Activated CD4-positive, alpha-beta T cell treated with anti-CD3 and anti-CD28 coated beads, Interleukin-2, amount 10 ng/mL, durations not matched to agents 24 days and 14 days (primary cell): ENCODE data around the gene KRTAP10-2. TPM values are rescaled to one million over a fixed set of nuclear protein-coding genes. Genes with fewer than 3 reads are reported as not detected.
"Not testable (repeated sequence)": the region's sequence is repeated elsewhere in the genome, so short reads cannot be mapped to it uniquely, and the experiment has no call there.

Experiments
- DNase-seq: peaks from one replicate; pipeline ENCODE4 v3.0.0; 2022
- H3K27ac Mint-ChIP-seq: one replicate; pipeline ENCODE4 v1.8.0; 2022; ENCODE audit warnings: mild to moderate bottlenecking, mixed read lengths
- H3K27me3 Mint-ChIP-seq: one replicate; pipeline ENCODE4 v1.8.0; 2022; ENCODE audit warnings: mixed read lengths
- H3K36me3 Mint-ChIP-seq: one replicate; pipeline ENCODE4 v1.8.0; 2022; ENCODE audit warnings: low read depth, mild to moderate bottlenecking, mixed read lengths
- H3K4me1 Mint-ChIP-seq: one replicate; pipeline ENCODE4 v1.8.0; 2021; ENCODE audit warnings: mixed read lengths
- H3K4me3 Mint-ChIP-seq: one replicate; pipeline ENCODE4 v1.8.0; 2022; ENCODE audit warnings: mild to moderate bottlenecking, moderate library complexity, mixed read lengths
- H3K9me3 Mint-ChIP-seq: one replicate; pipeline ENCODE4 v1.8.0; 2021; ENCODE audit warnings: mixed read lengths
- intact Hi-C: fragments of 100-400 bp; cut with micrococcal nuclease; formaldehyde crosslinking; loops from one replicate; pipeline ENCODE4 v1.15.1; 2023
- total RNA-seq: library from RNA; stranded (reverse); gene quantifications from 2 replicates; pipeline ENCODE4 v1.2.3, GENCODE V29; 2022

The KRTAP10-2 gene
- total RNA-seq, 1 donor from 2014 or later: not detected

- no peak for DNase-seq
- Mint-ChIP-seq H3K27me3 (peaks cover 3% of the 10 kb centered on the region), H3K4me1 (peaks cover 3% of the 10 kb centered on the region), H3K36me3 (peaks cover 10% of the 10 kb centered on the region), H3K9me3 (peaks cover 21% of the 10 kb centered on the region), H3K4me3 (no peak overlapping the region), H3K27ac (no peak overlapping the region)
- intact Hi-C loops: no loop called here
Measured at GRCh38 chr21:44578371-44579055, 27.2 kb upstream of the KRTAP10-2 start.

DNA sequence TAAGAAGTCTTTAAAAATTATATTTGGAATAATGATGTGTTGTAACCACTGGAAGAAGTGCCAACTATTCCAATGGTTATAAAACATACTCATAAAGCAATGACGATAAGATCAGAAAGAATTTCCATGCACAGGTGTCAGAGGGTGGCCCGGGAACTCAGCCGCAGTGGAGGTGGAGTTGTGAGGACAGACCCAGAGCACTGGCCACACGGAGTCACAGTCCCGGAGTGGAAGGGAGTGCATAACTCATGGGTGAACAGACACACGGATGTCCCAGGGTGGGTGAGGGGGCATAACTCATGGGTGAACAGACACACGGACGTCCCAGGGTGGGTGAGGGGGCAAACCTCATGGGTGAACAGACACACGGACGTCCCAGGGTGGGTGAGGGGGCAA is 24.7 kb upstream of the KRTAP10-2 start:
- Mint-ChIP-seq H3K9me3 (peaks cover 13% of the 10 kb centered on the region), H3K4me3 (no peak overlapping the region), H3K27ac (no peak overlapping the region), H3K36me3 (peaks cover 7% of the 10 kb centered on the region), H3K4me1 (no peaks in the 10 kb centered on the region), H3K27me3 (peaks cover 3% of the 10 kb centered on the region)
- no peak for DNase-seq
- intact Hi-C loops: no loop called here

DNA sequence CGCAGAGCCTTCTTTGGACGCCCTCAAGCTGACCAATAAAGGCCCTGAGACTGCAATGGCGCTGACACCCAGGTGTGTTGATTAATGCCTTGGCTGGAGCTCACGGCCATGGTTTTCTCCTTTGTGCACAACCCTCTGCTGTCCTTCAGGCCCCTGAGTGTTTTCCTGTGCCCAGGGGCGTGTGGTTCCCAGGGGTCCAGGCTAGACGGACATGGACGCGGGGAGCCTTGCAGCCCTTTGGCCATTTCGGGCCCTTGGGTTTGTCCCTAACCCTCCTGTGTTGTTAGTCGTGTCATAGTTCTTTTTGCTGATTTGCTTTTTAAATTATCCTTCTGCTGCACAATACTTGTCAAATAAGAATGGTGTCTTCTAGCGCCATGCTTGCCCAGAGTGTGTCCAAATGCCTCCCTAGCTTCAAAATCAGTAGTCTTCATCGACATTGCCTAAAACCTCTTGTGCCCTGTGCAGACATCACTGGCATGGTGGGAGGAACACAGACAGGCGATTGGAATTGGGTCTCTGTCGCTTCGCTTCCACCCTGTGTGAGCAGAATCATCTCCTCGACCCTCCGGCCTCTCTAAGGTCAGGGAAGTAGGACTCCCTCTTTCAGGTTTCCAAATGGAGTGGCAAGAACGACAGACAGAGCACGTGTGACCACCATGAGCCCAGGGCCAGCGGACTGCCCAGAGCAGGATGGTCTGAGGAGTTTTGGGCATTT is 24.2 kb upstream of the KRTAP10-2 start:
- Mint-ChIP-seq H3K36me3 (peaks cover 7% of the 10 kb centered on the region), H3K4me1 (no peaks in the 10 kb centered on the region), H3K27ac (no peak overlapping the region), H3K9me3 (peaks cover 13% of the 10 kb centered on the region), H3K4me3 (no peak overlapping the region), H3K27me3 (peaks cover 3% of the 10 kb centered on the region)
- no peak for DNase-seq
- intact Hi-C loops: no loop called here

DNA sequence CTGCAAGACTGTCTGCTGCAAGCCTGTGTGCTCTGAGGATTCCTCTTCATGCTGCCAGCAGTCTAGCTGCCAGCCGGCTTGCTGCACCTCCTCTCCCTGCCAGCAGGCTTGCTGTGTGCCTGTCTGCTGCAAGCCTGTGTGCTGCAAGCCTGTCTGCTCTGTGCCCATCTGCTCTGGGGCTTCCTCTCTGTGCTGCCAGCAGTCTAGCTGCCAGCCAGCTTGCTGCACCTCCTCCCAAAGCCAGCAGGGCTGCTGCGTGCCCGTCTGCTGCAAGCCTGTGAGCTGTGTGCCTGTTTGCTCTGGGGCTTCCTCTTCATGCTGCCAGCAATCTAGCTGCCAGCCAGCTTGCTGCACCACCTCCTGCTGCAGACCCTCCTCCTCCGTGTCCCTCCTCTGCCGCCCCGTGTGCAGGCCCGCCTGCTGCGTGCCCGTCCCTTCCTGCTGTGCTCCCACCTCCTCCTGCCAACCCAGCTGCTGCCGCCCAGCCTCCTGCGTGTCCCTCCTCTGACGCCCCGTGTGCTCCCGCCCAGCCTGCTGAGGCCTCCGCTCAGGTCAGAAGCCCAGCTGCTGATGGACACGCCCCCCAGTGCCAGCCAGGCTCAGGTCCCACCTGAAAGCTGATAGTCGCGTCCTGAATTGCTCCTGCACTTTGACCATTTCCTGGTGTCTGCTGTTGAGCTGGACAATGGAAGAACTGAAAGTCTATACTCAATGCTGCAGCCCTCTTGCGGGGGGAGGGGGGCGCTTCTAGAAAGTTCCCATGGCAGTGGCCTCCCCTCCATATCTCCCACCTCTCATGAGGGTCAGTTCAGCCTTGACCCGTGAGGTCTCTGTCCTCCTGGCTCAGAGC is 23.4 kb upstream of the KRTAP10-2 start:
- Mint-ChIP-seq H3K27me3 (peaks cover 3% of the 10 kb centered on the region), H3K36me3 (peaks cover 6% of the 10 kb centered on the region), H3K4me1 (no peaks in the 10 kb centered on the region), H3K9me3 (peaks cover 13% of the 10 kb centered on the region), H3K27ac (no peak overlapping the region), H3K4me3 (no peak overlapping the region)
- intact Hi-C loops: no loop called here
- no peak for DNase-seq

DNA sequence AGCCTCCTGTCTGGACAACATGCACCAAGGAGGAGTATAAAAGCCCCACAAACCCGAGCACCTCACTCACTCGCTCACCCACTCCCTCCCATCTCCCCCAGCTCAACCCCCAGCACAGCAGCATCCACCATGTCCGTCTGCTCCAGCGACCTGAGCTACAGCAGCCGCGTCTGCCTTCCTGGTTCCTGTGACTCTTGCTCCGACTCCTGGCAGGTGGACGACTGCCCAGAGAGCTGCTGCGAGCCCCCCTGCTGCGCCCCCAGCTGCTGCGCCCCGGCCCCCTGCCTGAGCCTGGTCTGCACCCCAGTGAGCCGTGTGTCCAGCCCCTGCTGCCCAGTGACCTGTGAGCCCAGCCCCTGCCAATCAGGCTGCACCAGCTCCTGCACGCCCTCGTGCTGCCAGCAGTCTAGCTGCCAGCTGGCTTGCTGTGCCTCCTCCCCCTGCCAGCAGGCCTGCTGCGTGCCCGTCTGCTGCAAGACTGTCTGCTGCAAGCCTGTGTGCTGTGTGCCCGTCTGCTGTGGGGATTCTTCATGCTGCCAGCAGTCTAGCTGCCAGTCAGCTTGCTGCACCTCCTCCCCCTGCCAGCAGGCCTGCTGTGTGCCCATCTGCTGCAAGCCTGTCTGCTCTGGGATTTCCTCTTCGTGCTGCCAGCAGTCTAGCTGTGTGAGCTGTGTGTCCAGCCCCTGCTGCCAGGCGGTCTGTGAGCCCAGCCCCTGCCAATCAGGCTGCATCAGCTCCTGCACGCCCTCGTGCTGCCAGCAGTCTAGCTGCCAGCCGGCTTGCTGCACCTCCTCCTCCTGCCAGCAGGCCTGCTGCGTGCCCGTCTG is 22.5 kb upstream of the KRTAP10-2 start, which contains the start of gene KRTAP10-4:
Gene KRTAP10-4 (plus strand): TSS at position 100 of the 827 bp plus-strand sequence. CDS start 30 bp downstream, at position 130.
- H3K27ac Mint-ChIP-seq, intact Hi-C loops, H3K36me3 Mint-ChIP-seq, H3K4me3 Mint-ChIP-seq, DNase-seq, H3K27me3 Mint-ChIP-seq, H3K4me1 Mint-ChIP-seq: not testable (repeated sequence)
- H3K9me3 Mint-ChIP-seq: peaks cover 13% of the 10 kb centered on the region

DNA sequence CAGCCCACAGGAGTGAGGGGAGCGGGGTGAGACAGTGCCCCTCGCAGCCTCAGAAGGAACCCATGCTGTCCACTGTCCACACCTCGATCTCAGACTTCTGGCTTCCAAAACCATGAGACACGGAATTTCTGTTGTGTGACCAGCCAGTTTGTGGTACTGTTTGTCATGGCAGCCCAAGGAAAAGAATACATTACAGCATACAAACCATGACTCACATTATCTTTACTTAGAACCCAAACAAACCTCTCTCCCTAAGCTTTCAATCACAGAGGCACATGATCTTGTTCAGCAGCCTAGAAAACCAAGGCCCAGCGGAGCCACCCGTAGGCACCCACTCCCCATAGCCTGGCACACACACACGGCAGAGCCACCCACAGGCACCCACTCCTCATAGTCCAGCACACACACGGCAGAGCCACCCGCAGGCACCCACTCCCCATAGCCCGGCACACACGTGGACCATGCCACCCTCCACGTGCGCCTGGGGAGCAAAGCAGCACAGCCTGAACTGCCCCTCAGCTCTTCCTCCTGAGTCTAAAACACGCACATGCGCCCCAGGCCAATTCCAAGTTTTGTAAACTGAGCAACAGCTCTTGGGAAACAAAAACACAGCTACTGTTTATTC is 21.8 kb upstream of the KRTAP10-2 start:
- H3K9me3 Mint-ChIP-seq: peaks cover 13% of the 10 kb centered on the region
- H3K27me3 Mint-ChIP-seq: peaks cover 3% of the 10 kb centered on the region
- intact Hi-C loops: no loop called here
- peaks cover 4% of the 10 kb centered on the region for H3K36me3 Mint-ChIP-seq
- H3K27ac Mint-ChIP-seq: no peak overlapping the region
- H3K4me1 Mint-ChIP-seq: no peaks in the 10 kb centered on the region
- no peak overlapping the region for H3K4me3 Mint-ChIP-seq
- no peak for DNase-seq

DNA sequence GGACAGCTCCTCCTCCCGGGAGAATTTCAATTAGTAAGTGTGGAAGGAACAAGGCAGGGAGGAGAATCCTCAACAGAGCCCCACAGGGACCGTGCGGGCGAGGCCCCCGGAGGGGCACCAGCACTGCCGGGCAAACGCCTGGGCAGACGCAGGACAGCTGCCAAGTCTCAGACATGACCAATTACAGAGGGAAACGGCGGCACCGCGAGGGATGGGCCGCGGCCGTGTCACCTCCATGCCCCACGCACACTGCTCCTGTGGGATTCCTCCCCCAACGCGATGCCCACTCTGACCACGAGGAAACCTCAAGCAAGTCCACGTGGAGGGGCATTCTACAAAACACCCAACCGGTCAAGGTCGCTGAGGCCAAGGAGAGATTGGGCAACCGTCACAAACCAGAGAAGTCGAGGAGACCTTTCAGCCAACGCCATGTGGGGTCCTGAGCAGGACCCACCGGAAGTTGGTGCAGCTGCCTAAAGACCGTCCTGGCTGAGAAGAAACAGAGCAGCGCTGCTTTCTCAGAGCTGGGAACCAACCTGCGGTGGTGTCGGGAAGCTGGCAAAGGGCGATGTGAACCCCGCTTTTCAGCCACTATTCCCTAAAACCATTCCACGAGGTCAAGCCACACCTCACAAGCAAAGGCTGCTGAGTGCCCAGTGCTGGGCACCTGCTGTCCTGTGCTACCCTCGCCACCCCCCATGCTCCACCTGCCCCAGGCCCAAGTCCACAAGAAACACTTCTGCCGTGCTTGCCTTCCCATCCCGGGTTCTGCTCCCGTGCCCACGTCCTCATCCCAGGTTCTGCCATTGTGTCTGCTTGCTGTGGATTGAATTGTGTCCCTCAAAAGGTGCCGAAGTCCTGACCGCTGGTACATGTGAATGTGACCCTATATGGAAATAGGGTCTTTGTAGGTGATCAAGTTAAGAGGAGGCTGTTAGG is 20.8 kb upstream of the KRTAP10-2 start:
- intact Hi-C loops: no loop called here
- Mint-ChIP-seq H3K4me3 (no peak overlapping the region), H3K9me3 (peaks cover 5% of the 10 kb centered on the region), H3K27ac (no peak overlapping the region), H3K36me3 (no peaks in the 10 kb centered on the region), H3K4me1 (no peaks in the 10 kb centered on the region), H3K27me3 (peaks cover 3% of the 10 kb centered on the region)
- no peak for DNase-seq

GRCh38 chr21:44571296-44571695 is 20.0 kb upstream of the KRTAP10-2 start:
- H3K4me1 Mint-ChIP-seq: no peaks in the 10 kb centered on the region
- intact Hi-C loops: no loop called here
- no peaks in the 10 kb centered on the region for H3K36me3 Mint-ChIP-seq

GRCh38 chr21:44569861-44570517 is 18.7 kb upstream of the KRTAP10-2 start:
- H3K27me3 Mint-ChIP-seq: peaks cover 3% of the 10 kb centered on the region
- intact Hi-C loops: no loop called here
- H3K36me3 Mint-ChIP-seq: no peaks in the 10 kb centered on the region
- H3K4me1 Mint-ChIP-seq: peaks cover 6% of the 10 kb centered on the region
- no peak for DNase-seq
- H3K9me3 Mint-ChIP-seq: no peaks in the 10 kb centered on the region
- H3K27ac Mint-ChIP-seq: no peak overlapping the region
- no peak overlapping the region for H3K4me3 Mint-ChIP-seq

More at GRCh38 chr21:44571296-44571695, 20.0 kb upstream of the KRTAP10-2 start:
- no peak for DNase-seq
- peaks cover 5% of the 10 kb centered on the region for H3K9me3 Mint-ChIP-seq
- peaks cover 3% of the 10 kb centered on the region for H3K27me3 Mint-ChIP-seq
- no peak overlapping the region for H3K4me3 Mint-ChIP-seq
- H3K27ac Mint-ChIP-seq: no peak overlapping the region

DNA sequence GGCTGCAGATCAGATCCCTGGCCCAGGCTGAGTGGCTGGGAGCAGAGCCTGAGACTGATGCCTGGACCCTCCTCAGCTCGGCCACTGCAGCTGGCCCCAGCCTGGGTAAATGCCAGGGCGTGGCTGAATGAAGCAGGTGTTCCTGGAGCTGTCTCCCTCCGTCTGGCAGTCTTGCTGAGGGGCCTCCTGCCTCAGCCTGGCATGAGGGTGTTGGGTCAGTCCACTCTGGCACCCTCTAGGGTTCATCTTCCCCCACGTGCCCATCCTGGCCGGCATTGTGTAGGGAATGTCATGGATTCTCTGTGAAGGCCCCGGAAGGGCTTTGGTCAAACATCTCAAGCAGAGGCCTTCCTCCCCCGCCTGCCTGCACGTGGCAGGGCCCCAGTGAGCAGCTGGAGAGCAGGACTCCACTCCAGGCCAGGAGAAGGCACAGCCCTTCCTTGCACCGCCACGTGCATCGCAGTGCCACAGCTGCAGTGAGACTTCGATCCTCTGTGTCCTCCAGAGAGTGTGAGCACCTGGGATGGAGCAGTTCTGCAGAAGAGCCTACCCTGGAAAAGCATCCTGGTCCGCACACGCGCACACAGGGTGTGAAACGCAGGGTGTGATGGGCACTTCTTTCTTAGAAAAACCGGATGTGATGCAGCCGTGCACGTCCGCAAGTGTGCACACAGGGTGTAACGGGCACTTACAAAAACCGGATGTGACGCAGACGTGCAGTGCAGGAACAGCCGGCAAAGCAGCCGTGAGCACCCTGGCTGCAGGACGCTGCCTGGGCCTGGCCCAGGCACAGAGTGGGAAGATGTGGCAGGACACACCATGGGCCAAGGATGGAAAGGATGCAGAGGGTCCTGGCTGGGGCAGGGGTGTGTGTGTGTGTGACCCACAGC is 17.6 kb upstream of the KRTAP10-2 start:
- Mint-ChIP-seq H3K27me3 (no peaks in the 10 kb centered on the region), H3K4me1 (peaks cover 12% of the 10 kb centered on the region), H3K4me3 (no peak overlapping the region), H3K36me3 (no peaks in the 10 kb centered on the region), H3K9me3 (no peaks in the 10 kb centered on the region), H3K27ac (no peak overlapping the region)
- intact Hi-C loops: no loop called here
- no peak for DNase-seq

- Mint-ChIP-seq H3K4me1 (peaks cover 12% of the 10 kb centered on the region), H3K27me3 (no peaks in the 10 kb centered on the region), H3K4me3 (no peak overlapping the region), H3K27ac (no peak overlapping the region), H3K9me3 (no peaks in the 10 kb centered on the region), H3K36me3 (no peaks in the 10 kb centered on the region)
- intact Hi-C loops: no loop called here
- no peak for DNase-seq
Measured at GRCh38 chr21:44568261-44568660, 17.0 kb upstream of the KRTAP10-2 start.
